GM10248 (cell line): ENCODE measurements around the gene ZNF14.

Source experiments
- CTCF ChIA-PET: fragments of 300-600 bp; sonication (Branson Sonifier 250); formaldehyde crosslinking; extraction: SDS; loops from one replicate; lab custom pipeline; 2021; ENCODE audit warnings: antibody characterized with exemption; lab: Yijun Ruan, JAX
- POLR2A ChIA-PET: fragments of 350-650 bp; sonication (Branson Sonifier 250); formaldehyde crosslinking; extraction: SDS; loops from one replicate; lab custom pipeline; 2020; ENCODE audit warnings: antibody characterized with exemption; lab: Yijun Ruan, JAX
- DNase-seq: peaks from one replicate; pipeline ENCODE4 v3.0.0; 2012; ENCODE audit errors: extremely low spot score
- TF ChIP-seq, protein P1 (sequence below): IDR thresholded peaks from 2 replicates; pipeline ENCODE4 v1.5.1; 2012; ENCODE audit warnings: mild to moderate bottlenecking, low read depth; ENCODE audit errors: extremely low read depth, missing control alignments, control extremely low read depth

The ZNF14 gene

GRCh38 chr19:19738564-19738963 is 5.7 kb upstream of the ZNF14 start:
- CTCF ChIA-PET: no interaction called here
- TF ChIP-seq, protein P1, sequence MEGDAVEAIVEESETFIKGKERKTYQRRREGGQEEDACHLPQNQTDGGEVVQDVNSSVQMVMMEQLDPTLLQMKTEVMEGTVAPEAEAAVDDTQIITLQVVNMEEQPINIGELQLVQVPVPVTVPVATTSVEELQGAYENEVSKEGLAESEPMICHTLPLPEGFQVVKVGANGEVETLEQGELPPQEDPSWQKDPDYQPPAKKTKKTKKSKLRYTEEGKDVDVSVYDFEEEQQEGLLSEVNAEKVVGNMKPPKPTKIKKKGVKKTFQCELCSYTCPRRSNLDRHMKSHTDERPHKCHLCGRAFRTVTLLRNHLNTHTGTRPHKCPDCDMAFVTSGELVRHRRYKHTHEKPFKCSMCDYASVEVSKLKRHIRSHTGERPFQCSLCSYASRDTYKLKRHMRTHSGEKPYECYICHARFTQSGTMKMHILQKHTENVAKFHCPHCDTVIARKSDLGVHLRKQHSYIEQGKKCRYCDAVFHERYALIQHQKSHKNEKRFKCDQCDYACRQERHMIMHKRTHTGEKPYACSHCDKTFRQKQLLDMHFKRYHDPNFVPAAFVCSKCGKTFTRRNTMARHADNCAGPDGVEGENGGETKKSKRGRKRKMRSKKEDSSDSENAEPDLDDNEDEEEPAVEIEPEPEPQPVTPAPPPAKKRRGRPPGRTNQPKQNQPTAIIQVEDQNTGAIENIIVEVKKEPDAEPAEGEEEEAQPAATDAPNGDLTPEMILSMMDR: no peak
- POLR2A ChIA-PET: no interaction called here
- DNase-seq: no peak

DNA sequence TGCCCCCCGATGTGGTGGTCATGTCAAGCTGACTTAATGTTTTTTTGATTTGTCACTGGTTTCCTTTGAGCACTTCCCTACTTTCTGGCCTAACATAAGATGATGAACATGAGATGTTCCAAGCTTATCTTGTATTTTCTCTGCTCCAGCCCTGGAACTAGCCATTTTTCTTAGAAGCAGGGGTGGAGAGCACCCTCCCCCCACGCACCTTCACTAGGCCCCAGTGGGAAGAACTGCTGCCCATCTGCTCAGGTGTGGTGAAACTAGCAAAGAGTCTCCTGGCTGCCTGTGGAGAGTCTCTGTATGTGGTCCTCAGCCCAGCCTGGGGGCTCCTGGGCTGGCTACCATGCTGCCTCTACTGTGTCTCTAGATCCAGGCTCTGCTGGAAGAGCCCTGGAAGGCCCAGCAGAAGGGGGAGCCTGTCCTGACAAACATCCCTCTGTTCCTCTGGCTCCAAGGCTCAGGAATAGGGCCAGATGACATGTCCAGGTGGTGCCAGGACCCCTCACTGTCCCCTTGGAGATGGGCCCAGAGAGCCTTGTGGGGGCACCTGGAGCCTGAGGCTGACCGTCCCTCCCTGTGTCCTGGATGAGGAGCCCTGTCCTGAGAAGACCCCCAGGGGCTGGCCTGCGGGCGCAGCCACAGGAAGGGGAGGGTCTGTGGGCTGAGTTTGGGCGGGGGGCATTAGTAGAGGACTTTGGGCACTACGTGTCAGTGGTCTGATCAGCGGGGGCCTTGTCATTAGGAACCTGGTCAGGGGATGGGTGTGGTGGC is 4.8 kb upstream of the ZNF14 start:
- TF ChIP-seq, protein P1: no peak
- POLR2A ChIA-PET: no interaction called here
- CTCF ChIA-PET: no interaction called here
- no peak for DNase-seq

GRCh38 chr19:19721896-19722295 is 11.0 kb downstream of the ZNF14 start:
- no peak for DNase-seq
- ChIA-PET CTCF (no interaction called here), POLR2A (no interaction called here)
- TF ChIP-seq, protein P1: no peak

DNA sequence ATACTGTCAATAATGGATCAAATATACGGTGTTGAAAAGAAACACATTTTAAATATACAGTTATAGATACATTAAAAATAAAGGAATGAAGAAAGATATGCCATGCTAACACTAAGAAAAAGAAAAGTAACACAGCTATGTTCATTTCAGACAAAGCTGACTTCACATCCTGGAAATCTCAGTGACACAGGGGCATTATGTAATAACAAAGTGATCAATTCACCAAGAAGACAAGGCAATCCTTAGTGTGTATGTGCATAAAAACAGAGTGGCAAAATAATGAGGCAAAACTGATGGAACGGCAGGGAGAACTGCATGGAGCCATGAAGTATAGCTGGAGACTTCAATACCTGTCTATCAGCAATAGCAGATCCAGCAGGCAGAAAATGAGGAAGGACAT is 13.1 kb downstream of the ZNF14 start:
- ChIA-PET CTCF (no interaction called here), POLR2A (no interaction called here)
- TF ChIP-seq, protein P1: no peak
- no peak for DNase-seq

DNA sequence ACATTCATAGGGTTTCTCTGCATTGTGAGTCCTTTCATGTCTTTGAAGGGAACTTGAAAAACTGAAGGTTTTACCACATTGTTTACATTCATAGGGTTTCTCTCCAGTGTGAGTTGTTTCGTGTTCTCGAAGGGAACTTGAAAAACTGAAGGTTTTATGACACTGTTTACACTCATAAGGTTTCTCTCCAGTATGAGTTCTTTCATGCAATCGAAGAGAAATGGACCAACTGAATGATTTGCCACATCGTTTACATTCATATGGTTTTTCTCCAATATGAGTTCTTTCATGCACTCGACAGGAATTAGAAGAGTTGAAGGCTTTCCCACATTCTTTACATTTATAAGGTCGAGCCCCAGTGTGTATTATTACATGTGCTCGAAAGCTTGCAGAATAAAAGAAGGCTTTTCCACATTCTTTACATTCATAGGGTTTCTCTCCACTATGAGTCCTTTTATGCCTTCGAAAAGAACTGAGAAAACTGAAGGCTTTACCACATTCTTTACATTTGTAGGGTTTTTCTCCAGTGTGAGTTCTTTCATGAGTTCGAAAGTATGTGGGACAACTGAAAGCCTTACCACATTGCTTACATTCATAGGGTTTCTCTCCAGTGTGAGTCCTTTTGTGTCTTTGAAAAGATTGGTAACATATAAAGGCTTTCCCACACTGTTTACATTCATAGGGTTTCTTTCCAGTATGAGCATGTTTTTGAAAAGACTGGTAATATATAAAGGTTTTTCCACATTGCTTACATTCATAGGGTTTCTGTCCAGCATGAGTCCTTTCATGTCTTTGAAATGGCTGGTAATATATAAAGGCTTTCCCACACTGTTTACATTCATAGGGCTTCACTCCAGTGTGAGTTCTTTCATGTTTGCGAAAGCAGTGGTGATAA is 20.7 kb downstream of the ZNF14 start:
- TF ChIP-seq, protein P1: no peak
- DNase-seq: no peak
- POLR2A ChIA-PET: no interaction called here
- CTCF ChIA-PET: no interaction called here

DNA sequence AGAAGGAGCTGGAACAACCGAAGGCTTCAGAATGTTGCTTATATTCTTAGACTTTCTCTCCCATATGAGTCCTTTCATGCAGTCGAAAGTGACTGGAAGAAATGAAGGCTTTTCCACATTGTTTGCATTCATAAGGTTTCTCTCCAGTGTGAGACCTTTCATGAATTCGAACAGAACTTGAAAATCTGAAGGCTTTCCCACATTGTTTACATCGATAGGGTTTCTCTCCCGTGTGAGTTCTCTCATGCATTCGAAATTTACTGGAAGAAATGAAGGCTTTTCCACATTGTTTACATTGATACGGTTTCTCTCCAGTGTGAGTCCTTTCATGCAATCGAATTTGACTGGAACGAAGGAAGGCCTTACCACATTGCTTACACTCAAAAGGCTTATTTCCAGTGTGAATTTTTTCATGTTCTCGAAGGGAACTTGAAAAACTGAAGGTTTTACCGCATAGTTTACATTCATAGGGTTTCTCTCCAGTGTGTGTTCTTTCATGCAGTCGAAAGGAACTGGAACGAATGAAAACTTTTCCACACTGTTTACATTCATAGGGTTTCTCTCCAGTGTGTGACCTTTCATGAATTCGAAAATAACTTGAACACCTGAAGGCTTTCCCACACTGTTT is 21.5 kb downstream of the ZNF14 start:
- CTCF ChIA-PET: no interaction called here
- TF ChIP-seq, protein P1: no peak
- POLR2A ChIA-PET: no interaction called here
- no peak for DNase-seq
